HCT116 (cell line): ENCODE data around the gene CASTOR1. TPM values are rescaled to one million over a fixed set of nuclear protein-coding genes. Genes with fewer than 3 reads are reported as not detected.
A peak's percentile ranks its signal among the peaks of the same experiment; 100 is the strongest.

Source experiments
- ATAC-seq: fragments of 200-7000 bp; cut with Tn5 transposase; 2 replicates; pipeline ENCODE4 v1.9.1; 2020; ENCODE audit warnings: mild to moderate bottlenecking, moderate library complexity
- BruUV-seq: library from RNA; stranded (reverse); fragments of 400-500 nt; replicated peaks from 2 replicates; lab custom pipeline; 2021; lab: Mats Ljungman, UMichigan
- CTCF ChIA-PET: fragments of 300-600 bp; sonication (Branson Sonifier 250); formaldehyde crosslinking; loops from one replicate; lab custom pipeline; 2021; ENCODE audit warnings: antibody characterized with exemption; lab: Charles Lee
- POLR2A ChIA-PET: fragments of 300-600, 350-600 bp; sonication (Branson Sonifier 250); formaldehyde crosslinking; loops from one replicate; lab custom pipeline; 2021; ENCODE audit warnings: antibody characterized with exemption; lab: Charles Lee
- RAD21 ChIA-PET, 2 experiments: fragments of 300-600 bp; sonication (Branson Sonifier 250); formaldehyde crosslinking; loops; one replicate each; lab custom pipeline; 2023; ENCODE audit warnings: low total read pairs in 2 of 2; ENCODE audit not compliant: uncharacterized antibody in 2 of 2, unreplicated experiment in 2 of 2, low non-redundant PET in 1 of 2; lab: Charles Lee
- DNase-seq: peaks from one replicate; pipeline ENCODE4 v3.0.0-alpha.2; 2010; ENCODE audit warnings: low read depth, low spot score
- H2AFZ ChIP-seq: fragments of 200-600 bp; shearing (Covaris generic), sonication (generic); 2 replicates; pipeline ENCODE4 v1.6.1; 2017; ENCODE audit warnings: low read depth, mixed run types, mixed read lengths, antibody characterized with exemption, low read length; ENCODE audit not compliant: poor library complexity, severe bottlenecking
- H3K27ac ChIP-seq: 2 replicates; pipeline ENCODE4 v1.5.1; 2012; ENCODE audit warnings: low read depth, low read length
- H3K27me3 ChIP-seq: fragments of 200-600 bp; sonication (generic); 2 replicates; pipeline ENCODE4 v1.6.1; 2016; ENCODE audit warnings: mixed run types, low read length, mixed read lengths; ENCODE audit not compliant: insufficient read depth
- H3K36me3 ChIP-seq, 2 experiments: fragments of 200-500 bp in 1 of 2; fragments of 200-600 bp in 1 of 2; sonication (Bioruptor generic) in 1 of 2; sonication (generic) in 1 of 2; 2 replicates each; pipeline versions ENCODE4 v1.5.1 to v1.6.1; 2014 to 2016; ENCODE audit warnings: low read length in 2 of 2, inconsistent platforms in 1 of 2, mixed read lengths in 1 of 2, mixed run types in 1 of 2; ENCODE audit not compliant: insufficient read depth in 2 of 2, control insufficient read depth in 1 of 2
- H3K4me1 ChIP-seq, 2 experiments: fragments of 200-600 bp in 1 of 2; sonication (generic) in 1 of 2; 2 replicates each; pipeline versions ENCODE4 v1.5.1 to v1.6.1; 2012 to 2017; ENCODE audit warnings: low read length in 2 of 2, inconsistent platforms in 1 of 2, mild to moderate bottlenecking in 1 of 2, mixed read lengths in 1 of 2, mixed run types in 1 of 2, moderate library complexity in 1 of 2; ENCODE audit not compliant: insufficient read depth in 2 of 2, control insufficient read depth in 1 of 2
- H3K4me2 ChIP-seq: fragments of 200-600 bp; sonication (generic); 2 replicates; pipeline ENCODE4 v1.6.1; 2017; ENCODE audit warnings: mixed run types, low read length, mixed read lengths
- H3K4me3 ChIP-seq, 2 experiments: fragments of 200-600 bp in 1 of 2; sonication (generic) in 1 of 2; replicated peaks in 1 of 2; 2 replicates each; pipeline ENCODE4 v1.5.1; 2011 to 2016; ENCODE audit warnings: low read length in 2 of 2, control low read depth in 1 of 2, low read depth in 1 of 2, mild to moderate bottlenecking in 1 of 2, mixed read lengths in 1 of 2, mixed run types in 1 of 2
- H3K79me2 ChIP-seq: fragments of 200-600 bp; sonication (generic); 2 replicates; pipeline ENCODE4 v1.6.1; 2017; ENCODE audit warnings: mild to moderate bottlenecking, mixed run types, low read length, moderate library complexity, mixed read lengths; ENCODE audit not compliant: insufficient read depth
- H3K9ac ChIP-seq: fragments of 200-600 bp; sonication (generic); 2 replicates; pipeline ENCODE4 v1.6.1; 2016; ENCODE audit warnings: low read length, mixed read lengths
- H3K9me2 ChIP-seq: fragments of 200-600 bp; sonication (generic), shearing (Covaris generic); 2 replicates; pipeline ENCODE4 v1.6.1; 2017; ENCODE audit warnings: mixed run types, mild to moderate bottlenecking, moderate library complexity; ENCODE audit not compliant: insufficient read depth
- H3K9me3 ChIP-seq, 2 experiments: fragments of 200-500 bp in 1 of 2; fragments of 200-600 bp in 1 of 2; sonication (Bioruptor generic) in 1 of 2; sonication (generic) in 1 of 2; 2 replicates each; pipeline ENCODE4 v1.6.1; 2014 to 2017; ENCODE audit warnings: low read length in 2 of 2, mixed read lengths in 2 of 2, inconsistent platforms in 1 of 2, low read depth in 1 of 2, mild to moderate bottlenecking in 1 of 2, mixed run types in 1 of 2, moderate library complexity in 1 of 2; ENCODE audit not compliant: control insufficient read depth in 1 of 2, insufficient read depth in 1 of 2
- H4K20me1 ChIP-seq: fragments of 200-600 bp; sonication (generic), shearing (Covaris generic); 2 replicates; pipeline ENCODE4 v1.6.1; 2017; ENCODE audit warnings: mixed run types, mild to moderate bottlenecking, moderate library complexity; ENCODE audit not compliant: insufficient read depth
- POLR2AphosphoS5 ChIP-seq: IDR thresholded peaks from 2 replicates; pipeline ENCODE4 v1.6.1; 2011; ENCODE audit warnings: mild to moderate bottlenecking, low read depth, low read length, moderate library complexity
- RAD21 ChIP-seq: IDR thresholded peaks from 2 replicates; pipeline ENCODE4 v1.6.1; 2012; ENCODE audit warnings: low read depth, mild to moderate bottlenecking
- YY1 ChIP-seq: IDR thresholded peaks from 2 replicates; pipeline ENCODE4 v1.6.1; 2011; ENCODE audit warnings: low read length, low read depth, moderate library complexity, mild to moderate bottlenecking; ENCODE audit not compliant: insufficient replicate concordance; ENCODE audit errors: extremely low read depth
- intact Hi-C: fragments of 100-400 bp; cut with micrococcal nuclease; formaldehyde crosslinking; loops from 2 replicates; pipeline ENCODE4 v1.10.0; 2022
- total RNA-seq: library from RNA; stranded (reverse); gene quantifications from one replicate; pipeline ENCODE4 v1.2.1, GENCODE V29; 2021; ENCODE audit not compliant: unreplicated experiment
- TF ChIP-seq, protein P1 (sequence below): IDR thresholded peaks from 2 replicates; pipeline ENCODE4 v1.6.1; 2012
- TF ChIP-seq, protein P2 (sequence below): IDR thresholded peaks from 2 replicates; pipeline ENCODE4 v1.6.1; 2012

The CASTOR1 gene
- total RNA-seq, 1 experiment from 2014 or later, result 6.5 TPM

DNA sequence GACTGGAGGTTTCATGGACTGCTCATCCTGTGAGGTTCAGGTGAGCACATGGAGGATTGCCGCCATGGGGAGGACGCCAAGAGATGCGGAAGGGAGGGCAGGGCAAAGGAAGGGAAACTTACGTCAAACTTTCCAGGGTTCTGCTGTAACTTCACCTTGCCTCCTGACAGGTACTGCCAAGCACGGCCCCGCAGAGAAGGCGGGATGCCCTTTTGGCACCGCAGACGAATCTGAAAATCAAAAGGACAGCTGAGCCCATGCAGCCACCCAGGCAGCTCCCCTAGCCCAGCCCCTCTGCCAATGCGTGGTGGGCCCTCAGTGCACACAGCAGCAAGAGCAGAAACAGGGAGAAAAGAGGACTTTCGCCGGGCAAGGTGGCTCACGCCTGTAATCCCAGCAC, 10.0 kb upstream of the CASTOR1 start (continued):
- TF ChIP-seq, protein P1, sequence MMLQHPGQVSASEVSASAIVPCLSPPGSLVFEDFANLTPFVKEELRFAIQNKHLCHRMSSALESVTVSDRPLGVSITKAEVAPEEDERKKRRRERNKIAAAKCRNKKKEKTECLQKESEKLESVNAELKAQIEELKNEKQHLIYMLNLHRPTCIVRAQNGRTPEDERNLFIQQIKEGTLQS, result no peak
- no peak for TF ChIP-seq POLR2AphosphoS5
- TF ChIP-seq RAD21, result no peak

DNA sequence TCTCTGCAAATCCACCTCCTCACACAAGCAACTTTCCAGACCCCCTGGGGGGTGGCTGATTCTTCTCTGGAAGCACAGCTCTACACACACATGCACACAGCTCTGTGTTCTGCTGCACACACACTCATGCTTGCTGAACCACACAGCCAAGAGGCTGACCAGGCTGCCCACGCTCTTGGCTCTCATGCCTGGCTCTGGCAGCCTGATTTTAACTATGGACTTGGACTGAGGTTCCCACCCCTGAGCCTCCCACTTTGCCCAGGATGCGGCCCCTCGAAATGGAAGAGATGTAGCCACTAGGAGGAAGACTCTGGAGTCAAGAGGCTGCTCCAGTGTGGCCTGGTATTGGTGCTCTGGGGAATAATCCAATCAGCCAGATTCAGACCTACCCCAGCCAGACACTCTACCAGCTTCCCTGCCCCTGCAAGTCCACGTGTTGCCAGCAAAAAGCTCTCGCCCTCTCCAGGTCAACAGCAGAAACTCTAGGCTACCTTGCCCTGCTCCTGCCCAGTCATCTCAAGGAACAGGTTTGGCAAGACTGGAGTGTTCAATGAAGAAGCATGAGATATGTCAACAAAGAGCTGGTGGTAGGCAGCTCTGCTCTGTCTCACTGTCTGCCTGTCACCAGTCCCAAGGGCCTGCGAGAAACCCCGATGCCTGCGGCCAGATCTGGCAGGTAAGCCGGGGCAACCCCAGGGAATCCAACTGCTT, 8.8 kb upstream of the CASTOR1 start:
- no peak for DNase-seq

More for the DNA sequence above, 8.8 kb upstream of the CASTOR1 start:
- no peaks in the 10 kb centered on the region for H3K27me3 ChIP-seq
- TF ChIP-seq YY1, result no peak
- TF ChIP-seq, protein P2, sequence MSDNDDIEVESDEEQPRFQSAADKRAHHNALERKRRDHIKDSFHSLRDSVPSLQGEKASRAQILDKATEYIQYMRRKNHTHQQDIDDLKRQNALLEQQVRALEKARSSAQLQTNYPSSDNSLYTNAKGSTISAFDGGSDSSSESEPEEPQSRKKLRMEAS, result peak; percentile 57; the same call in 1 of the 2 replicates
- H3K4me3 ChIP-seq, result no peak overlapping the region
- ATAC-seq, result peak; percentile 37; the same call in 1 of the 2 replicates
- no peaks in the 10 kb centered on the region for H3K9me2 ChIP-seq
- H3K9me3 ChIP-seq, result no peaks in the 10 kb centered on the region
- intact Hi-C loops, result no loop called here
- H3K27ac ChIP-seq, result peak overlapping the region; percentile 34; the same call in 1 of the 2 replicates
- H3K36me3 ChIP-seq, result peaks cover 0 to 2% of the 10 kb centered on the region in 2 experiments; a peak in 2 of 4 replicates
- H2AFZ ChIP-seq, result no peak overlapping the region
- H4K20me1 ChIP-seq, result no peaks in the 10 kb centered on the region
- peaks cover 32 to 36% of the 10 kb centered on the region in 2 experiments for H3K4me1 ChIP-seq
- no peak overlapping the region for H3K9ac ChIP-seq
- ChIA-PET CTCF (interaction anchor here (0.8 kb wide), 1 partner anchor 10 kb away, joined by 5 read pairs; no protein-coding TSS in a partner anchor), POLR2A (no interaction called here), RAD21 (no interaction called here)
- BruUV-seq, result no TSS peak
- H3K79me2 ChIP-seq, result no peaks in the 10 kb centered on the region
- H3K4me2 ChIP-seq, result 0 out of 2 replicates have a peak overlapping the region, but pooled peaks have one; percentile 9
